Gastroesophageal sphincter (tissue), 4 donors: Measurements from ENCODE around the gene UVSSA. TPM values are rescaled to one million over a fixed set of nuclear protein-coding genes. Genes with fewer than 3 reads are reported as not detected.

ENCODE experiments used
- ATAC-seq: fragments of 150-250 bp; one replicate; pipeline ENCODE4 v1.9.1; 2016; ENCODE audit warnings: mild to moderate bottlenecking, moderate library complexity
- H3K27ac ChIP-seq, 4 donors: fragments of 200-600 bp; sonication (generic) in 3 of 4; 1 replicate in 3 of 4; 2 replicates in 1 of 4; pipeline ENCODE4 v1.5.1; 2016 to 2019
- H3K27me3 ChIP-seq: fragments of 200-600 bp; sonication (generic); one replicate; pipeline ENCODE4 v1.5.1; 2019
- H3K36me3 ChIP-seq, 2 donors: fragments of 200-600 bp; sonication (generic); one replicate each; pipeline ENCODE4 v1.5.1; 2019; ENCODE audit warnings: control low read depth in 1 of 2
- H3K4me1 ChIP-seq, 3 donors: fragments of 200-600 bp; sonication (generic); 1 replicate in 2 of 3; 2 replicates in 1 of 3; pipeline ENCODE4 v1.5.1; 2016 to 2019; ENCODE audit warnings: control low read depth in 2 of 3
- H3K4me3 ChIP-seq, 2 donors: fragments of 200-600 bp; sonication (generic); one replicate each; pipeline ENCODE4 v1.5.1; 2019; ENCODE audit warnings: mild to moderate bottlenecking in 1 of 2, moderate library complexity in 1 of 2
- H3K9me3 ChIP-seq, 3 donors: fragments of 200-600 bp; sonication (generic); one replicate each; pipeline ENCODE4 v1.5.1; 2017 to 2019; ENCODE audit warnings: control low read depth in 2 of 3
- CTCF ChIP-seq, 4 experiments: fragments of 200-600 bp in 2 of 4; fragments of 450-650 bp in 2 of 4; sonication (generic) in 1 of 4; IDR thresholded peaks; one replicate each; pipeline ENCODE4 v1.5.1; 2017 to 2019; ENCODE audit warnings: antibody characterized with exemption in 4 of 4, mild to moderate bottlenecking in 2 of 4, moderate library complexity in 2 of 4
- EP300 ChIP-seq: sonication (generic); formaldehyde crosslinking; IDR thresholded peaks from one replicate; pipeline ENCODE4 v1.6.1; 2017; ENCODE audit warnings: antibody characterized with exemption, mild to moderate bottlenecking
- POLR2A ChIP-seq, 2 donors: fragments of 450-650 bp; IDR thresholded peaks; one replicate each; pipeline ENCODE4 v1.6.1; 2017; ENCODE audit warnings: antibody characterized with exemption in 2 of 2, mild to moderate bottlenecking in 2 of 2, moderate library complexity in 1 of 2
- POLR2AphosphoS5 ChIP-seq: sonication (generic); formaldehyde crosslinking; IDR thresholded peaks from one replicate; pipeline ENCODE4 v1.6.1; 2017; ENCODE audit warnings: antibody characterized with exemption
- WGBS, 2 donors: methylation state at CpG; one replicate each; pipeline ENCODE4 v1.1.5; 2018; ENCODE audit warnings: low coverage in 1 of 2; 5-methylcytosine and 5-hydroxymethylcytosine counted together
- total RNA-seq, 4 donors: library from RNA; depleted of rRNA; stranded (reverse); fragments of >200 nt; gene quantifications; one replicate each; pipeline ENCODE4 v1.1.0, GENCODE V29; 2016

UVSSA gene
- total RNA-seq, 4 donors from 2014 or later, result 3.1 to 24.1 (median 9.9) TPM

GRCh38 chr4:1312821-1313640 lies 34.0 kb upstream of the UVSSA start:
- Histone ChIP-seq H3K4me3 (no peak overlapping the region), H3K36me3 (peaks cover 0 to 57% of the 10 kb centered on the region in 2 donors), H3K27ac (no peak overlapping the region), H3K27me3 (no peaks in the 10 kb centered on the region), H3K9me3 (no peaks in the 10 kb centered on the region), H3K4me1 (peaks cover 4 to 40% (median 20%) of the 10 kb centered on the region in 3 donors)
- no peak for ATAC-seq
- TF ChIP-seq CTCF (IDR thresholded peaks at IDR 0.05) (no peak), POLR2AphosphoS5 (no peak), POLR2A (IDR thresholded peaks at IDR 0.05) (no peak), EP300 (no peak)
- 89 to 95% methylated on average over 10 to 13 of the region's 20 CpGs for WGBS, 2 donors

- TF ChIP-seq EP300 (no peak), POLR2AphosphoS5 (no peak), CTCF (IDR thresholded peaks at IDR 0.05) (no peak), POLR2A (IDR thresholded peaks at IDR 0.05) (no peak)
Measured at GRCh38 chr4:1315306-1315705, 31.7 kb upstream of the UVSSA start.

GRCh38 chr4:1315836-1316536 lies 31.0 kb upstream of the UVSSA start:
- peaks cover 0 to 16% (median under 1%) of the 10 kb centered on the region in 3 donors for H3K4me1 ChIP-seq
- H3K4me3 ChIP-seq, result no peak overlapping the region
- WGBS, 2 donors, result 93% methylated on average over 3 of the region's 27 CpGs
- H3K27me3 ChIP-seq, result no peaks in the 10 kb centered on the region
- no peak for TF ChIP-seq POLR2A (IDR thresholded peaks at IDR 0.05)
- no peak for TF ChIP-seq CTCF (IDR thresholded peaks at IDR 0.05)
- TF ChIP-seq POLR2AphosphoS5, result no peak
- no peak for TF ChIP-seq EP300
- H3K9me3 ChIP-seq, result no peaks in the 10 kb centered on the region
- H3K27ac ChIP-seq, result no peak overlapping the region
- H3K36me3 ChIP-seq, result peaks cover 0 to 87% of the 10 kb centered on the region in 2 donors
- ATAC-seq, result no peak

More at GRCh38 chr4:1315306-1315705, 31.7 kb upstream of the UVSSA start:
- Histone ChIP-seq H3K9me3 (no peaks in the 10 kb centered on the region), H3K4me3 (no peak overlapping the region), H3K4me1 (peaks cover 2 to 23% (median 7%) of the 10 kb centered on the region in 3 donors), H3K27me3 (no peaks in the 10 kb centered on the region), H3K27ac (no peak overlapping the region), H3K36me3 (peaks cover 0 to 80% of the 10 kb centered on the region in 2 donors)
- 95% methylated on average over 4 of the region's 28 CpGs; no CpG with 5 or more reads in 1 of the 2 donors for WGBS, 2 donors
- no peak for ATAC-seq

GRCh38 chr4:1316537-1317168 lies 30.4 kb upstream of the UVSSA start:
- H3K27ac ChIP-seq, result no peak overlapping the region

More at GRCh38 chr4:1316537-1317168, 30.4 kb upstream of the UVSSA start:
- Histone ChIP-seq H3K9me3 (no peaks in the 10 kb centered on the region), H3K4me1 (peaks cover 0 to 10% (median 0%) of the 10 kb centered on the region in 3 donors), H3K27me3 (no peaks in the 10 kb centered on the region), H3K36me3 (peaks cover 0 to 91% of the 10 kb centered on the region in 2 donors), H3K4me3 (no peak overlapping the region)
- no peak for ATAC-seq
- no peak for TF ChIP-seq POLR2AphosphoS5
- TF ChIP-seq CTCF (IDR thresholded peaks at IDR 0.05), result no peak
- TF ChIP-seq EP300, result no peak
- no peak for TF ChIP-seq POLR2A (IDR thresholded peaks at IDR 0.05)
- 82% methylated on average over 9 of the region's 16 CpGs; no CpG with 5 or more reads in 1 of the 2 donors for WGBS, 2 donors
